ENCODE data around the gene PI4KA. TPM values are rescaled to one million over a fixed set of nuclear protein-coding genes. Genes with fewer than 3 reads are reported as not detected.
A peak's percentile ranks its signal among the peaks of the same experiment; 100 is the strongest.

PI4KA gene
- total RNA-seq, 4 donors from 2014 or later: 42.5 to 81.3 (median 66.1) TPM

- intact Hi-C loops (cut with DNase I; ENCODE audit: low total_unique reads): no loop called here
- no peak for DNase-seq (ENCODE audit: low spot score in 2 of 2)
- 86 to 87% methylated on average over 6 of the region's 6 CpGs for WGBS, 2 donors
- no peak overlapping the region for H3K4me3 ChIP-seq (ENCODE audit: low read depth, poor library complexity, severe bottlenecking)
- no peak for TF ChIP-seq POLR2A (IDR thresholded peaks at IDR 0.05)
- TF ChIP-seq, protein P1, sequence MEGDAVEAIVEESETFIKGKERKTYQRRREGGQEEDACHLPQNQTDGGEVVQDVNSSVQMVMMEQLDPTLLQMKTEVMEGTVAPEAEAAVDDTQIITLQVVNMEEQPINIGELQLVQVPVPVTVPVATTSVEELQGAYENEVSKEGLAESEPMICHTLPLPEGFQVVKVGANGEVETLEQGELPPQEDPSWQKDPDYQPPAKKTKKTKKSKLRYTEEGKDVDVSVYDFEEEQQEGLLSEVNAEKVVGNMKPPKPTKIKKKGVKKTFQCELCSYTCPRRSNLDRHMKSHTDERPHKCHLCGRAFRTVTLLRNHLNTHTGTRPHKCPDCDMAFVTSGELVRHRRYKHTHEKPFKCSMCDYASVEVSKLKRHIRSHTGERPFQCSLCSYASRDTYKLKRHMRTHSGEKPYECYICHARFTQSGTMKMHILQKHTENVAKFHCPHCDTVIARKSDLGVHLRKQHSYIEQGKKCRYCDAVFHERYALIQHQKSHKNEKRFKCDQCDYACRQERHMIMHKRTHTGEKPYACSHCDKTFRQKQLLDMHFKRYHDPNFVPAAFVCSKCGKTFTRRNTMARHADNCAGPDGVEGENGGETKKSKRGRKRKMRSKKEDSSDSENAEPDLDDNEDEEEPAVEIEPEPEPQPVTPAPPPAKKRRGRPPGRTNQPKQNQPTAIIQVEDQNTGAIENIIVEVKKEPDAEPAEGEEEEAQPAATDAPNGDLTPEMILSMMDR (IDR thresholded peaks at IDR 0.05): no peak
Observed at GRCh38 chr22:20889025-20889704, 30.6 kb upstream of the PI4KA start.

DNA sequence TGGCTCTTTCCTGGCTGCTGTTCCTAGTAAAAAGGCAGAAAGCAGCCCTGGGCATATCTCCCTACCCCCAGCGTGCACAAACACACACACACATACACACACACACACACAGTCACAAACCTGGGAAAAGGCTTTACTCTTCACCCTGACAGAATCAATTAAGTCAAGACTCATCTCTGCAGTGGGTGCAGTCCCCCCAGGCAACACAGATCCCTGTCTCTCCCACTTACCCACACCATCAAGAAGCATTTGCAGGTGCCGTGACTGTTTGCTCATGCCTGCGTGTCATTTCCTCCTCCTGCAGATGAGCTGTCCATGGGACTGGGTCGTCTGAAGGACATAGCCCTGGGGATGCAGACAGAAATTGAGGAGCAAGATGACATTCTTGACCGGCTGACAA, 28.8 kb upstream of the PI4KA start:
- intact Hi-C loops (cut with DNase I; ENCODE audit: low total_unique reads): no loop called here
- 82 to 83% methylated on average over 5 of the region's 5 CpGs for WGBS, 2 donors
- no peak for DNase-seq (ENCODE audit: low spot score in 2 of 2)
- TF ChIP-seq, protein P1 (IDR thresholded peaks at IDR 0.05): no peak
- no peak for TF ChIP-seq POLR2A (IDR thresholded peaks at IDR 0.05)
- H3K4me3 ChIP-seq (ENCODE audit: low read depth, poor library complexity, severe bottlenecking): no peak overlapping the region

DNA sequence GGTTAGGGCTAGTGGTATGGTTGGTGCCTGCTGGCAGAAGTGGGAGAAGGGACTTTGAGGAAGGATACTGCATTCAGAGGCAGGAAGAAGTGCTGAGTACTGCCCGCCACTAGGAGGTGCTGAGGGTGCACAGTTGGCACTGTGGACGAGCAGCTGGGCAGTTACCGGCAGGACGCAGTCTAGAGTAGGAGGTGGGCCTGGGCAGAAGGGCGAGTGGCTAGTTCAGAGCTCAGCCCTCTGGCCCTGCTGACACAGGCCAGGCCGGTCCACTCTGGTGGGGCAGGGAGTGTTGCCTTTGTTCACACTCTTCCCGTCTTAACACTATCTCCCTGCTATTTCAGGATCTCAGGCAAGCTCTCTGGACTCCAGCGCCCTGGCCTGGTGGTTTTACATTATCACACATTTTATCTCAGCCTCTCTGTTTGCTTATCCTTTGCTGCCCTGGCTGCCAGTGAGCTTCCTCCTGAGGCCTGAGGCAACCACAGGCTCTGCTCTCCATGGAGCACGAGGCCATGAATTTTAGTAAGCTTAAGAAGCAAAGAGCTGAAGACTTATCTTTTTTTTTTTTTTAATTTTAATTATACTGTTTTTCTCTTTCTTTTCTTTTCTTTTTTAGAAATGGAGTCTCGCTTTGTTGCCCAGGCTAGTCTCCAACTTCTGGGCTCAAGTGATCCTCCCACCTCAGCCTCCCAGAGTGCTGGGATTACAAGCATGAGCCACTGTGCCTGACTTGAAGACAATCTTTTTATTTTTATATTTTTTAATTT, 27.1 kb upstream of the PI4KA start:
- intact Hi-C loops (cut with DNase I; ENCODE audit: low total_unique reads): no loop called here
- WGBS, 2 donors: 42 to 45% methylated on average over 10 of the region's 10 CpGs
- DNase-seq (ENCODE audit: low spot score in 2 of 2): peak; percentile 56 to 91
- H3K4me3 ChIP-seq (ENCODE audit: low read depth, poor library complexity, severe bottlenecking): no peak overlapping the region
- TF ChIP-seq, protein P1 (IDR thresholded peaks at IDR 0.05): peak in 1 of 3 donors; percentile 37
- TF ChIP-seq POLR2A (IDR thresholded peaks at IDR 0.05): no peak

GRCh38 chr22:20885017-20885556, 26.5 kb upstream of the PI4KA start:
- 83 to 85% methylated on average over 8 of the region's 8 CpGs for WGBS, 2 donors
- no peak for DNase-seq (ENCODE audit: low spot score in 2 of 2)
- intact Hi-C loops (cut with DNase I; ENCODE audit: low total_unique reads): no loop called here
- no peak overlapping the region for H3K4me3 ChIP-seq (ENCODE audit: low read depth, poor library complexity, severe bottlenecking)
- TF ChIP-seq POLR2A (IDR thresholded peaks at IDR 0.05): no peak
- TF ChIP-seq, protein P1 (IDR thresholded peaks at IDR 0.05): no peak

DNA sequence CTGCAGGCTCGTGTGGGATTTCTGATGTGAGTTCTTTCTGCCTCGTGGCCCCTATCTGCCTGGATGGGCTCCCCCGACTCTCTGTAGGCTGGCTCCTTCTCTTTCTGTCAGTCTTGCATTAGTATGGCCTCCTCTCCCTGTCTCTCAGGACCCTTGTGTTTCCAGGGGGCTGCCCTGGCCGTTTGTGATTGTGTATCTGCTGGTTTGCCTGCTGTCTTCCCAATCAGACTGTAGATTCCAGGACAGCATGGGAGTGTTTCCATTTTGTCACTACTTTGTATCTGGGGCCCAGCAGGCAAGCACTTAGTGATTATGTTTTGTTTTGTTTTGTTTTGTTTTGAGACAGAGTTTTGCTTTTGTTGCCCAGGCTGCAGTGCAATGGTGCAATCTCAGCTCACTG, 25.8 kb upstream of the PI4KA start:
- no peak overlapping the region for H3K4me3 ChIP-seq (ENCODE audit: low read depth, poor library complexity, severe bottlenecking)
- 70 to 74% methylated on average over 4 of the region's 4 CpGs for WGBS, 2 donors
- TF ChIP-seq POLR2A (IDR thresholded peaks at IDR 0.05): no peak
- TF ChIP-seq, protein P1 (IDR thresholded peaks at IDR 0.05): no peak
- DNase-seq (ENCODE audit: low spot score in 2 of 2): no peak
- intact Hi-C loops (cut with DNase I; ENCODE audit: low total_unique reads): no loop called here
